NCI-H82 treated with DMSO at 0.1 percent for 48 hours (cell line): Measurements from ENCODE around the gene PRKAR1B.

Experiments
- DNase-seq: peaks from one replicate; lab custom pipeline; 2025; ENCODE audit not compliant: unreplicated experiment; lab: John Stamatoyannopoulos, UW

PRKAR1B gene

GRCh38 chr7:741850-742249, 14.8 kb upstream of the PRKAR1B start:
- no peak for DNase-seq

GRCh38 chr7:741191-741671, 14.2 kb upstream of the PRKAR1B start:
- DNase-seq = no peak

DNA sequence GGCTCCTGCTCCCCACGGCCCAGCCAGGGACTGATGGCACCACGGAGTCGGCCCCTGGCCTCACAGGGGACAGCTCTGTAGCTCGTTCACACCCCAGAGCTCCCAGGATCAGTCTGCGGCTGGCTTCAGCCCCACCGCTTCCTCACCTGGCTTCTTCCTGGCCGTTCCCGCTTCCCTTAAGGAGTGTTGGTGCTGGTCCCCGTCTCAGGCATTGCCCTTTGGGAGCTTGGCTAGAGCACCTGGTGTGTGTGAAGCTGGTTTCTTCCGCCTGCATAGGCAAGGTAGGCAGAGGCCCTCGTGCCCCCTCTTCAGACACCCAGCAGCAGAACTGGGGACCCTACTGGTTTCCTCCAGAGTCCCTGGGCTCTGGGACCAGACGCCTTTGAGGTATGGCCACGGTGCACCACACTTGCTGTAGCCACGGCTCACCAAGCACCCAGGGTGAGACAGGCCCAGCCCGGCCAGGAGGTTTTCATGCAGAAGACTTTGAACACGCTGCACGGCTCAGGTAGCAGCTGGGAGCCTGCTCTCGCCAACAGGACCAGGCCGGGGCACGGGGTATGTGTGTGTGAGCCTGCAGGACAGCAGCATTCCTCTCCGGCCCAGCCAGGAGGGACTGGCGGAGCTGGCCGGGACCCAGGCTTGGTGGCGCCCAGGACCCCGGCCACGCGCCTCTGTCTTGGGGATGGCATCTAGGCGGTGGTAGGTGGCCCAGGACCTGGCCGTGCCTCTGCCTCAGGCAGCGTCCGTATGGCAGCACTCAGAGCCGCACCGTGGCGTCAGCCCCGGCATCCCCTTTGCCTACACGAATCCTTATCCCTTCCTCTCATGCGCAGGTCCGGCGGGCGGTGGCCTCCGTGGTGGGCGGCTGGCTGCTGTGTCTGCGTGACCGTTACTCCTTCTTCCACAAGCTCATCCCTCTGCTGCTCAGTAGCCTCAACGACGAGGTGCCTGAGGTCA, 13.2 kb upstream of the PRKAR1B start:
- DNase-seq = no peak

DNA sequence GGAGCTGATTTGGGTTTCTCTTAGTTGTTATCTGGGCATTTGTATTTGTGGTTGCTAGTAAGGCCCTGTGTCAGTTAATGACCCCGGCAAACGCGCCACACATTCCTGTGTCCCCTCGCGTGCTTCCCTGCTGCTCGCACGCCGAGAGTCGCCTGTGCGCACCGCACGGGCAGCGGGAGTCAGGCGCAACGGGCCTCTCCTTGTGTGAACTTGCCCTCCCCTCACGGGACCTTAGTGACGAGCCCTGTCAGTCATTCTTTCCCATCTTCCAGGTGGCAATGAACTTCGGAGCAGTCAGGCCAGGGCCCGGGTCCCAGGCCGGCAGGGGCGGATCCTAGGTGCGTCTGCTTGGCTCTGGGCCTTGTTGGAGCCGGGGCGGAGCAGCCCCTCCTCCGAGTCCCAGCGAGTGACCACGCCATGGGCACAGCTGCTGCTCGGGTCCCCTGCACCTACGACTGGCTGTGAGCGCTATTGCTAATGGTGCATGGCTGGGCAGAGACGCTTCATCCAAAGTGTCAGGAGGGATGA, 12.4 kb upstream of the PRKAR1B start:
- DNase-seq = no peak

DNA sequence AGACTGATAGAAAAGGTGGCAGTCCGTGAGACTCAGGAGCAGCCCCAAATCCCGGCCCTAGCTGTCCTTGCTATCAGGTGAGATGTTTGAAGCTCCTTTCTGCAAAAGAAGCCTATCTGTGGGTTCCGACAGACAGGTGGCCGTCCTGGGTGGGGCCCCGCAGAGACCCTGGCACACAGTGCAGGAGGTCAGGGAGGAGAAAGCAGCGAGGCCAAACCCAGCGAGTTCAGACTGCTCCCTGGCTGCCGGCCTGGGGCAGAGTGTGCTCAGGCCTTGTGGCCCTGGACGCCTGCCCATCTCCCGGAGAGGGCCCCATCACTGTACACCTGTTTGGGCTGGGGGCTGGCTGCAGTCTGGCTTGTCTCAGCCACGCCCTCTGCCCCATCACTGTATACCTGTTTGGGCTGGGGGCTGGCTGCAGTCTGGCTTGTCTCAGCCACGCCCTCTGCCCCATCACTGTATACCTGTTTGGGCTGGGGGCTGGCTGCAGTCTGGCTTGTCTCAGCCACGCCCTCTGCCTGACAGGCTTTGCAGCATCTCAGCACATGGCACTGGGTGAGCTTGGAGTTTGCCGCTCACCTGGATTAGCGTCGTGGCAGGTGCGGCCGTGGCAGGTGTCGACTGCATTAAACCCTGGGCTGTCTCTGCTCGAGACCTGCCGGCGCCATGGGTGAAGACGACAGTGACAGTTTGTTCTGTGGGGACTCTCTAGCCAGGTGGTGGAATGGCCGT, 11.8 kb upstream of the PRKAR1B start:
- no peak for DNase-seq

GRCh38 chr7:738241-738640, 11.2 kb upstream of the PRKAR1B start:
- DNase-seq = no peak

GRCh38 chr7:734808-735207, 7.7 kb upstream of the PRKAR1B start:
- DNase-seq = no peak

GRCh38 chr7:734214-734613, 7.1 kb upstream of the PRKAR1B start:
- no peak for DNase-seq

DNA sequence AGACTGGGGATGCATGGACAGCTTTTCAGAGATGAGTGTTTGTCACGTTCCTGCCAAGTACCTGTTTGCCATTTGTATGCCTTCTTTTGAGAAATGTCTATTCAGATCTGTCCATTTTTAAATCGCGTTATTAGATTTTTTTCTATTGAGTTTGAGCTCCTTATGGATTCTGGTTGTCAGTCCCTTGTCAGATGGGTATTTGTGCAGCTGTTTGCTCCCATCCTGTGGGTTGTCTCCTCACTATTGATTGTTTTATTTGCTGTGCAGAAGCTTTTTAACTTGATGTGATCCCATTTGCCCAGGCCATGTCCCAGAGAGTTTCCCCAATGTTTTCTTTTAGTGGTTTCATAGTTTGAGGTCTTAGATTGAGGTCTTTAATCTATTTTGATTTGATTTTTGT, 5.5 kb upstream of the PRKAR1B start:
- no peak for DNase-seq

GRCh38 chr7:732094-732541, 5.0 kb upstream of the PRKAR1B start:
- no peak for DNase-seq

GRCh38 chr7:731440-732085, 4.5 kb upstream of the PRKAR1B start:
- no peak for DNase-seq

DNA sequence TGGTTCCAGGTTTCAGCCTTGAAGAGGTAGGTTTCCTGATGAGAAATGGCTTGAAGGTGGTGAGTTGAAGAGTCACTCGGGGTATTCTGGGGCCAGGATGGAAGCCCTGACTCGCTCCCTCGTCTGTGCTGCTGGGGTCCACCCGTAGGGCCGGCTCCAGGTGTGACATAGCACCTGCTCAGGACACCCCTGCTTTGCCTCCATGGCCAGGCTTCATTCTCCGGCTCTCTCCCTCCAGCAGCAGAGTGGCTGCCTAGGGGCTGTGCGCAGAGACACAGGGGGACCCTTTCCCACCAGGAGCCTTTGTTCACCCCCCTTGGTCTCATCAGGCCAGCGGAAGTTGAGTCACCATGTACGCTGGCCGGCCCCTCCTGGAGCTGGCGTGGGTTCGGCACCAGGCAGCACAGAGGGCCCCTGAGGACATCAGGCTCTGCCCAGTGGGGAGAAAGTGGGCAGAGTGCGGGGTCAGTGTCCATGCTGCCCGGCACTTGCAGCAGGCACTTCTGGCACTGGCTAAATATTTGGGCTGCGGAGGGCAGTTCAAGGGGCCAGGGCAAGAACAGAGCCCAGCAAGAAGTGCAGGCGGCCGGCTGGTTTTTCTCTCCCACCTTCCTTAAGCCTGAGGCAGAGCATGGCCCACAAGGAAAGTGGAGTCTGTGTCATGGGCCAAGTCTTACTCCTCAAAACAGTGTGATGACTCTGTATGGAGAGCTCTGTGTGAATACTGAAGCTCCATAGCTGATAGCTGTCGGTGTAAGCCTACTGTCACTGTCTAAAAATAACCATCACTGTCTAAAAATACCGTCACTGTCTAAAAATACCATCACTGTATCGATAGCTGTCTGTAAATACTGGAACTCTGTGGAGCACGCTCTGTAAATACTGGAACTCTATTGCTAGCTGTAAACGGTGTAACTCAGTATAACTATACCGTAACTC, 3.7 kb upstream of the PRKAR1B start:
- no peak for DNase-seq

DNA sequence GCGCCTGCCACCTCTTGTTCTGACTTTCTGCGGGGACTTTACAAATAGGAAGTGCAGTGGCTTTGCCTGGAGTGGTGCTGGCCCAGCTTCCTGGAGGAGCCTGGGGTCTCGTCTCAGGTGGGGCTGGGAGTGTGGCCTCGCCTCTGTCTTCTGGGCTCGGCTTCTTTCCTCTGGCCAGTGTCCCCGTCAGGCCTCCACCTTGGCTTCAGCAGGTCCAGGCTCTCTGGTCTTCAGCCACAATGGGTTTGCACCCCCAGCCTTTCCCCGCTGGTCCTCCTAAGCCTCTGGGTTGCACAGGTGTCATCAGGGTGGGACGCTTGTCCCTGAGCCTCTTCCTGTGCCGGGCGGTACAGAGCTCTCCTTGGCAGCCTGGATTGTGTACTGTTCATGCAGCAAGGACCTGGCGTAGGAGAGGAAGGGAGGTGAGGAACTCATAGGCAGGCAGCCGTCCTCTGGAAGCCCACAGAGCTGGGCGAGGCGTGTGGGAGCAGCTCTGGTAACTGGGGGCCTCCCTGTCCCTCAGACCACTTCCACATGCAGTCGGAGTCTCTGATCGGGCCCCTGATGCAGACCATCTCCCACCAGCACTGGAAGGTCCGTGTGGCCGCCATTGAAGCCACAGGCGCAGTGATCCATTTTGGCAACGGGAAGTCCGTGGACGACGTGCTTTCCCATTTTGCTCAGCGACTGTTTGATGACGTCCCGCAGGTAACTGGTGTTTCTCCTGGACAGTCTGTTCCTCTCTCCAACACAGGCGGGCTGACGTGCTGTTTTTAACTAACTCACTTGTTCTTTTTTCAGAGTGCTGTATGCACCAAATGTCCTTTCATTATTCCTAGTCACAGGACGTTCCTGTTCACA, 2.3 kb upstream of the PRKAR1B start:
- DNase-seq = no peak

DNA sequence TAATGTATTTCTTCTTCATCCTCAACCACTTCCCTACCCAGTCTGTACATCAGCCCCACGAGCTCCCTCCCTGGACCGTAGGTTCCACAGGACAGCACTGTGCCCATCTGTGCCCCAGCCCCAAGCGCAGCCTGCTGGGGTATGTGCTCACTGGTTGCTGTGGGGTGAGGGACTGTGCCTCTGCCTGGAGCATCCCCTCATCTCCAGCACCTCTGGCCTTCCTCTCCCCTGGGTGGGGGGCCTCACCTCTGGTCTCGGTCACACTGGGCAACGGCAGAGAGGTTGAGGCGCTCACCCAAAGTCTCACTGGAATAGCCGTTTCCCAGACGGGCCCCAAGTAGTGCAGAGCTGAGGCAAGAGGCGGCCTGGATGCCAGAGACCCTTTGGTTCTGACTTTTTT, 1.5 kb upstream of the PRKAR1B start:
- no peak for DNase-seq

- no peak for DNase-seq
These were observed 852 bp upstream of the PRKAR1B start for GRCh38 chr7:727806-728460.

GRCh38 chr7:726854-727103, 302 bp downstream of the PRKAR1B start:
- no peak for DNase-seq

DNA sequence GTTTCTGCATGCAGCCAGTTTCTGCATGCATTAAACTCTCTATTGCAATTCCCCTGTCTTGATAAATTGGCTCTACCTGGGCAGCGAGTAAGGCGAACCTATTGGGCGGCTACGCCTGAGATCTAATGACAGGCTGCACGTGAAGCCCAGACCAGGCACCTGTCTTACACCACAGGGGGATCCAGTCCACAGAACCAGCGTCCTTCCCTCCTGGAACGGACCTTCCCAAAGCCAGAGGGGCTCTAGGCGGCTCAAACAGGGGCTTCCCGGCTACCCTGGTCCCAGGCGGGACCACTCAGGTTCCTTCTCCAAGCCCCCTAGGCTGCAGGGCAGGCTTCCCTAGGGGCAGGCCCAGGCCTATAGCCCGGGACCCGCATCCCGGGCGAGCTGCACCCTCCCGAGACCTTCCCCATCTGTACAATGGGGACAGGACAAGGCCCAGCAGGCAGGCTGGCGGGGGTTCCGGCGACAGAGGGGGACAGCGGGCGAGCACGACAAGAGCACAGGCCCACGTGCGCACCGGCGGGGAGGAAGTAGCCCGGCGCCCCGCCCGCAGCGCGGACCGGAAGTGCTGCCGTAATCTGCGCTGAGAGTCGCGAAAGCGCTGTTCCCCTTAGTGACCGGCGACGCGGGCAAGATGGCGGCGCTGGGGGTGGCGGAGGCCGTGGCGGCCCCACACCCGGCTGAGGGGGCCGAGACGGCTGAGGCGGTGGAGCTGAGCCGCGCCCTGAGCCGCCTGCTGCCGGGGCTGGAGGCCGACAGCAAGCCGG, 812 bp downstream of the PRKAR1B start, which contains the start of gene DNAAF5:
DNAAF5 (plus strand) TSS at position 616 of the 770 bp plus-strand sequence; CDS start at position 638, 22 bp downstream.
- peak; percentile 78 for DNase-seq
